Ammon's horn (tissue), 1 donor: ENCODE measurements around the gene FLG.
"Not testable (repeated sequence)": the region's sequence is repeated elsewhere in the genome, so short reads cannot be mapped to it uniquely, and the experiment has no call there.

Experiments used
- DNase-seq: peaks from one replicate; pipeline ENCODE4 v3.0.0-alpha.2; 2016; ENCODE audit warnings: low spot score

Gene FLG

DNA sequence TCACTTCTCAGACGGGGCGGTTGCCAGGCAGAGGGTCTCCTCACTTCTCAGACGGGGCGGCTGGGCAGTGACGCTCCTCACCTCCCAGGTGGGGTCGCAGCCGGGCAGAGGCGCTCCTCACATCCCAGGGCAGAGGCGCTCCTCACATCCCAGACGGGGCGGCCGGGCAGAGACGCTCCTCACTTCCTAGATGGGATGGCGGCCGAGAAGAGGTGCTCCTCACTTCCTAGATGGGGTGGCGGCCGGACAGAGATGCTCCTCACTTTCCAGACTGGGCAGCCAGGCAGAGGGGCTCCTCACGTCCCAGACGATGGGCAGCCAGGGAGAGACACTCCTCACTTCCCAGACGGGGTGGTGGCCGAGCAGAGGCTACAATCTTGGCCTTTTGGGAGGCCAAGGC is 68.6 kb downstream of the FLG start:
- DNase-seq = not testable (repeated sequence)
